GM12878 (cell line): ENCODE data around the gene CFAP61. TPM values are rescaled to one million over a fixed set of nuclear protein-coding genes. Genes with fewer than 3 reads are reported as not detected.

ENCODE experiments used
- ATAC-seq: fragments of 200-7000 bp; cut with Tn5 transposase; 3 replicates; pipeline ENCODE4 v1.9.1; 2020; ENCODE audit warnings: mild to moderate bottlenecking, moderate library complexity
- BruUV-seq: library from RNA; stranded (reverse); fragments of 400-500 nt; replicated peaks from 2 replicates; lab custom pipeline; 2021; lab: Mats Ljungman, UMichigan
- CTCF ChIA-PET: fragments of 300-600 bp; sonication (Branson Sonifier 250); formaldehyde crosslinking; extraction: SDS; loops from one replicate; lab custom pipeline; 2021; ENCODE audit warnings: inconsistent platforms; lab: Yijun Ruan, JAX
- POLR2A ChIA-PET: fragments of 350-600 bp; formaldehyde crosslinking; extraction: SDS; loops from one replicate; lab custom pipeline; 2021; ENCODE audit warnings: inconsistent platforms; lab: Charles Lee
- RAD21 ChIA-PET: fragments of 300-600 bp; sonication (Branson Sonifier 250); formaldehyde crosslinking; loops from one replicate; lab custom pipeline; 2023; ENCODE audit warnings: antibody characterized with exemption; ENCODE audit not compliant: unreplicated experiment; lab: Charles Lee
- SMC1A ChIA-PET: fragments of 300-600 bp; sonication (Branson Sonifier 250); formaldehyde crosslinking; loops from one replicate; lab custom pipeline; 2023; ENCODE audit not compliant: unreplicated experiment, uncharacterized antibody; lab: Charles Lee
- DNase-seq: peaks from one replicate; pipeline ENCODE4 v3.0.0-alpha.2; 2011; ENCODE audit warnings: low read depth, low spot score
- FAIRE-seq: peaks from 3 replicates; lab custom pipeline; 2011; peaks lifted over from hg19 to GRCh38; lab: Jason Lieb, UNC
- H2AFZ ChIP-seq: 2 replicates; pipeline ENCODE4 v1.6.0; 2011; ENCODE audit warnings: low read depth, low read length, control low read depth; ENCODE audit not compliant: control insufficient read depth
- H3K27ac ChIP-seq: 2 replicates; pipeline ENCODE4 v1.5.1; 2011; ENCODE audit warnings: control low read depth; ENCODE audit not compliant: control insufficient read depth, insufficient read depth
- H3K27me3 ChIP-seq, 2 experiments: replicated peaks in 1 of 2; 2 replicates each; pipeline versions ENCODE4 v1.6.0 to v1.6.1; 2011; ENCODE audit warnings: low read length in 1 of 2; ENCODE audit not compliant: control insufficient read depth in 2 of 2, insufficient read depth in 2 of 2
- H3K36me3 ChIP-seq, 2 experiments: 2 replicates each; pipeline ENCODE4 v1.5.1; 2011; ENCODE audit warnings: low read length in 1 of 2; ENCODE audit not compliant: control insufficient read depth in 2 of 2, insufficient read depth in 2 of 2
- H3K4me1 ChIP-seq: 2 replicates; pipeline ENCODE4 v1.6.1; 2011; ENCODE audit warnings: mild to moderate bottlenecking, low read length, moderate library complexity, mixed read lengths; ENCODE audit not compliant: control insufficient read depth, insufficient read depth
- H3K4me2 ChIP-seq: 2 replicates; pipeline ENCODE4 v1.6.0; 2011; ENCODE audit warnings: control low read depth; ENCODE audit not compliant: control insufficient read depth, insufficient read depth
- H3K4me3 ChIP-seq: fragments of 200-600 bp; sonication (generic); 2 replicates; pipeline ENCODE4 v1.5.1; 2016
- H3K79me2 ChIP-seq: 2 replicates; pipeline ENCODE4 v1.6.0; 2011; ENCODE audit warnings: low read length; ENCODE audit not compliant: control insufficient read depth, insufficient read depth
- H3K9ac ChIP-seq: 2 replicates; pipeline ENCODE4 v1.8.0; 2011; ENCODE audit warnings: low read length, control low read depth, mixed read lengths; ENCODE audit not compliant: control insufficient read depth, insufficient read depth
- H3K9me3 ChIP-seq: replicated peaks from 3 replicates; pipeline ENCODE4 v1.5.1; 2011; ENCODE audit warnings: mild to moderate bottlenecking, low read length; ENCODE audit not compliant: control insufficient read depth, insufficient read depth
- H4K20me1 ChIP-seq: 2 replicates; pipeline ENCODE4 v1.6.0; 2011; ENCODE audit not compliant: control insufficient read depth, insufficient read depth
- EGR1 ChIP-seq, 2 experiments: IDR thresholded peaks; 1 replicate in 1 of 2; 2 replicates in 1 of 2; pipeline ENCODE4 v1.6.1; 2011 to 2012; ENCODE audit warnings: low read depth in 2 of 2, low read length in 2 of 2, borderline replicate concordance in 1 of 2, mild to moderate bottlenecking in 1 of 2, moderate library complexity in 1 of 2
- IRF5 ChIP-seq: fragments of 450-650 bp; IDR thresholded peaks from 2 replicates; pipeline ENCODE4 v1.6.1; 2017; ENCODE audit warnings: borderline replicate concordance
- POLR2A ChIP-seq: IDR thresholded peaks from 2 replicates; pipeline ENCODE4 v1.6.1; 2011; ENCODE audit warnings: low read depth, mild to moderate bottlenecking, low read length
- POLR2AphosphoS5 ChIP-seq: IDR thresholded peaks from 2 replicates; pipeline ENCODE4 v1.6.1; 2011; ENCODE audit warnings: mild to moderate bottlenecking, low read length, inconsistent platforms
- YY1 ChIP-seq: IDR thresholded peaks from 2 replicates; pipeline ENCODE4 v1.6.1; 2011; ENCODE audit warnings: low read depth, mild to moderate bottlenecking, low read length
- ZBTB33 ChIP-seq: fragments of 450-650 bp; IDR thresholded peaks from 2 replicates; pipeline ENCODE4 v1.6.1; 2017; ENCODE audit warnings: mild to moderate bottlenecking
- WGBS: methylation state at CpG from one replicate; pipeline ENCODE4 v1.1.6; 2016; ENCODE audit warnings: low lambda C conversion rate; ENCODE audit not compliant: insufficient replicate concordance, insufficient coverage; ENCODE audit errors: missing lambda C conversion rate; 5-methylcytosine and 5-hydroxymethylcytosine counted together
- in situ Hi-C: fragments of 300-500 bp; cut with MboI; formaldehyde crosslinking; loops from 9 replicates; pipeline ENCODE4 v1.14.3; 2018; ENCODE audit warnings: mixed read lengths
- intact Hi-C: fragments of 100-400 bp; cut with micrococcal nuclease; formaldehyde crosslinking; loops from one replicate; pipeline ENCODE4 v1.14.2; 2022; ENCODE audit not compliant: unreplicated experiment
- polyA plus RNA-seq, 11 experiments: library from polyadenylated mRNA; depleted of rRNA in 4 of 11; unstranded in 6 of 11; stranded (reverse) in 5 of 11; fragments of >200 nt; fragmentation: Nextera tagmentation in 4 of 11; fragmentation: Illumina TruSeq in 1 of 11; extraction: Ambion mirVana in 4 of 11; extraction: Trizol in 1 of 11; gene quantifications; 1 replicate in 1 of 11; 2 replicates in 10 of 11; pipeline versions ENCODE4 v1.2.1 to v1.2.3, GENCODE V29; 2011 to 2016; ENCODE audit warnings: inconsistent platforms in 2 of 11, missing spikeins in 2 of 11, low read depth in 1 of 11
- total RNA-seq, 4 experiments: library from RNA; depleted of rRNA in 3 of 4; stranded (reverse); fragments of >200 nt in 3 of 4; fragmentation: Illumina TruSeq in 1 of 4; extraction: Trizol in 1 of 4; gene quantifications; 2 replicates each; pipeline versions ENCODE4 v1.2.1 to v1.2.3, GENCODE V29; 2013 to 2021

CFAP61 gene
- total and polyA plus RNA-seq, 10 of the 15 experiments (the other 5 are each of a cell fraction or from before 2014, with no cell fraction given), result 0.11 to 0.41 (median 0.24) TPM; not detected in 7

- Histone ChIP-seq H3K36me3 (peaks cover 2 to 7% of the 10 kb centered on the region in 2 experiments; a peak in 3 of 4 replicates), H3K4me2 (no peak overlapping the region), H3K4me1 (no peaks in the 10 kb centered on the region), H3K27ac (no peak overlapping the region), H3K9ac (no peak overlapping the region)
- CTCF ChIA-PET, result no interaction called here
- POLR2A ChIA-PET, result no interaction called here
- in situ Hi-C loops, result no loop called here
- TF ChIP-seq YY1 (no peak), ZBTB33 (no peak), POLR2AphosphoS5 (no peak), EGR1 (IDR thresholded peaks at IDR 0.05; ENCODE audit: borderline replicate concordance in 1 of 2, low read depth in 2 of 2, low read length in 2 of 2) (no peak), IRF5 (no peak), POLR2A (no peak)
- TF ChIP-seq, all 136 proteins: peak for 0
- intact Hi-C loops, result no loop called here
- no peaks in the 10 kb centered on the region for H4K20me1 ChIP-seq
- no peaks in the 10 kb centered on the region for H3K79me2 ChIP-seq
- no peak for DNase-seq
- WGBS, result 59% methylated on average over 3 of the region's 3 CpGs
- no peak overlapping the region for H2AFZ ChIP-seq
- RAD21 ChIA-PET, result no interaction called here
- no TSS peak for BruUV-seq
- no peaks in the 10 kb centered on the region for H3K27me3 ChIP-seq
- no peak for ATAC-seq
- SMC1A ChIA-PET, result no interaction called here
- H3K9me3 ChIP-seq, result no peaks in the 10 kb centered on the region
- no peak for FAIRE-seq
- no peak overlapping the region for H3K4me3 ChIP-seq
These were observed 344.5 kb downstream of the CFAP61 start for GRCh38 chr20:20396794-20397193.
